Cardiac muscle cell (in vitro differentiated cells and primary cell): ENCODE results near the gene ELAC1. TPM values are rescaled to one million over a fixed set of nuclear protein-coding genes. Genes with fewer than 3 reads are reported as not detected.
A peak's percentile ranks its signal among the peaks of the same experiment; 100 is the strongest.
"Not testable (repeated sequence)": the region's sequence is repeated elsewhere in the genome, so short reads cannot be mapped to it uniquely, and the experiment has no call there.

Experiments
- DNase-seq, 2 donors: peaks; one replicate each; pipeline versions ENCODE4 v3.0.0 to v3.0.0-alpha.2; 2010 to 2017; ENCODE audit warnings: low read depth in 1 of 2, low spot score in 1 of 2
- H3K27ac ChIP-seq: fragments of 200-600 bp; sonication (generic); 2 replicates; pipeline ENCODE4 v1.5.1; 2016
- H3K27me3 ChIP-seq: fragments of 200-600 bp; sonication (generic); 2 replicates; pipeline ENCODE4 v1.6.0; 2016; ENCODE audit warnings: control low read depth
- H3K36me3 ChIP-seq: fragments of 200-600 bp; sonication (generic); 2 replicates; pipeline ENCODE4 v1.5.1; 2016; ENCODE audit warnings: control low read depth
- H3K4me1 ChIP-seq: fragments of 200-600 bp; sonication (generic); 2 replicates; pipeline ENCODE4 v1.8.1; 2017; ENCODE audit warnings: low read depth, mild to moderate bottlenecking, mixed run types
- H3K4me3 ChIP-seq: fragments of 200-600 bp; sonication (generic); 2 replicates; pipeline ENCODE4 v1.5.1; 2016; ENCODE audit warnings: mild to moderate bottlenecking
- H3K9me3 ChIP-seq: fragments of 200-600 bp; sonication (generic); 2 replicates; pipeline ENCODE4 v1.5.1; 2017; ENCODE audit warnings: low read depth, mild to moderate bottlenecking, control low read depth
- CTCF ChIP-seq: IDR thresholded peaks from 2 replicates; pipeline ENCODE4 v1.5.1; 2012; ENCODE audit warnings: low read depth, mild to moderate bottlenecking, low read length
- polyA plus RNA-seq: library from polyadenylated mRNA; unstranded; fragments of >200 nt; fragmentation: Nextera tagmentation; extraction: Ambion mirVana; gene quantifications from 2 replicates; pipeline ENCODE4 v1.2.1, GENCODE V29; 2016
- total RNA-seq: library from RNA; depleted of rRNA; stranded (reverse); fragments of >200 nt; gene quantifications from 2 replicates; pipeline ENCODE4 v1.2.3, GENCODE V29; 2016

ELAC1 gene
- total and polyA plus RNA-seq, 2 experiments from 2014 or later, result 5.6 to 12.1 TPM

GRCh38 chr18:50944245-50944932 lies 23.5 kb upstream of the ELAC1 start:
- H3K36me3 ChIP-seq, result peaks cover 9% of the 10 kb centered on the region
- TF ChIP-seq CTCF, result no peak
- no peak overlapping the region for H3K27ac ChIP-seq

GRCh38 chr18:50945918-50946317 lies 21.9 kb upstream of the ELAC1 start:
- H3K36me3 ChIP-seq, H3K27ac ChIP-seq, H3K27me3 ChIP-seq, H3K4me1 ChIP-seq, H3K9me3 ChIP-seq, H3K4me3 ChIP-seq, DNase-seq: not testable (repeated sequence)

More at GRCh38 chr18:50944245-50944932, 23.5 kb upstream of the ELAC1 start:
- Histone ChIP-seq H3K4me3 (no peak overlapping the region), H3K27me3 (no peaks in the 10 kb centered on the region), H3K9me3 (no peaks in the 10 kb centered on the region), H3K4me1 (no peaks in the 10 kb centered on the region)
- peak in 1 of 2 donors; percentile 15 for DNase-seq

- Histone ChIP-seq H3K36me3 (no peaks in the 10 kb centered on the region), H3K27ac (no peak overlapping the region), H3K4me1 (no peaks in the 10 kb centered on the region), H3K4me3 (no peak overlapping the region), H3K9me3 (no peaks in the 10 kb centered on the region), H3K27me3 (no peaks in the 10 kb centered on the region)
- TF ChIP-seq CTCF, result no peak
- peak in 1 of 2 donors; percentile 48 for DNase-seq
Measured at GRCh38 chr18:50947899-50948298, 19.9 kb upstream of the ELAC1 start.

GRCh38 chr18:50949185-50949584 lies 18.7 kb upstream of the ELAC1 start:
- Histone ChIP-seq H3K4me3 (no peak overlapping the region), H3K9me3 (no peaks in the 10 kb centered on the region), H3K27ac (no peak overlapping the region), H3K27me3 (no peaks in the 10 kb centered on the region), H3K4me1 (no peaks in the 10 kb centered on the region), H3K36me3 (no peaks in the 10 kb centered on the region)
- DNase-seq, result no peak
- no peak for TF ChIP-seq CTCF

- no peaks in the 10 kb centered on the region for H3K9me3 ChIP-seq
- H3K36me3 ChIP-seq, result no peaks in the 10 kb centered on the region
- TF ChIP-seq CTCF, result no peak
- H3K4me1 ChIP-seq, result no peaks in the 10 kb centered on the region
- no peak overlapping the region for H3K4me3 ChIP-seq
- H3K27me3 ChIP-seq, result no peaks in the 10 kb centered on the region
- H3K27ac ChIP-seq, result no peak overlapping the region
- DNase-seq, result no peak
Measured at GRCh38 chr18:50950626-50951025, 17.2 kb upstream of the ELAC1 start.

- Histone ChIP-seq H3K27me3 (no peaks in the 10 kb centered on the region), H3K4me1 (no peaks in the 10 kb centered on the region), H3K4me3 (no peak overlapping the region), H3K9me3 (no peaks in the 10 kb centered on the region), H3K27ac (no peak overlapping the region), H3K36me3 (no peaks in the 10 kb centered on the region)
- DNase-seq, result no peak
- no peak for TF ChIP-seq CTCF
Measured at GRCh38 chr18:50953822-50954221, 14.0 kb upstream of the ELAC1 start.
